Keratinocyte (primary cell): ENCODE data around the gene WDR4. TPM values are rescaled to one million over a fixed set of nuclear protein-coding genes. Genes with fewer than 3 reads are reported as not detected.

ENCODE experiments used
- DNase-seq: peaks from one replicate; pipeline ENCODE4 v3.0.0-alpha.2; 2011; ENCODE audit warnings: low read depth, missing footprints, low spot score
- FAIRE-seq: peaks from 2 replicates; lab custom pipeline; 2011; peaks lifted over from hg19 to GRCh38; lab: Jason Lieb, UNC
- H2AFZ ChIP-seq: 2 replicates; pipeline ENCODE4 v1.6.0; 2012; ENCODE audit warnings: low read length, control low read depth, inconsistent platforms; ENCODE audit not compliant: control insufficient read depth
- H3K27ac ChIP-seq: 2 replicates; pipeline ENCODE4 v1.5.1; 2011; ENCODE audit warnings: low read length; ENCODE audit not compliant: control insufficient read depth, insufficient read depth
- H3K27me3 ChIP-seq: 3 replicates; pipeline ENCODE4 v1.6.0; 2011; ENCODE audit warnings: low read length; ENCODE audit not compliant: control insufficient read depth, insufficient read depth; ENCODE audit errors: extremely low read depth
- H3K36me3 ChIP-seq, 2 experiments: 2 replicates in 1 of 2; 3 replicates in 1 of 2; pipeline ENCODE4 v1.5.1; 2011; ENCODE audit warnings: low read length in 2 of 2, mild to moderate bottlenecking in 1 of 2; ENCODE audit not compliant: control insufficient read depth in 2 of 2, insufficient read depth in 2 of 2; ENCODE audit errors: extremely low read depth in 1 of 2
- H3K4me1 ChIP-seq: 3 replicates; pipeline ENCODE4 v1.5.1; 2011; ENCODE audit warnings: low read length; ENCODE audit not compliant: control insufficient read depth, insufficient read depth; ENCODE audit errors: extremely low read depth
- H3K4me2 ChIP-seq: 3 replicates; pipeline ENCODE4 v1.6.0; 2011; ENCODE audit warnings: low read depth, low read length; ENCODE audit not compliant: control insufficient read depth, insufficient read depth; ENCODE audit errors: extremely low read depth
- H3K4me3 ChIP-seq, 3 experiments: fragments of 200-600 bp in 1 of 3; sonication (generic) in 1 of 3; 2 replicates in 2 of 3; 3 replicates in 1 of 3; pipeline ENCODE4 v1.5.1; 2011 to 2016; ENCODE audit warnings: low read length in 3 of 3, mild to moderate bottlenecking in 3 of 3, control low read depth in 2 of 3, inconsistent platforms in 1 of 3, low read depth in 1 of 3, mixed read lengths in 1 of 3, mixed run types in 1 of 3, moderate library complexity in 1 of 3; ENCODE audit not compliant: control insufficient read depth in 2 of 3, insufficient read depth in 2 of 3; ENCODE audit errors: extremely low read depth in 1 of 3
- H3K79me2 ChIP-seq: 2 replicates; pipeline ENCODE4 v1.6.0; 2012; ENCODE audit warnings: low read length; ENCODE audit not compliant: control insufficient read depth, insufficient read depth
- H3K9ac ChIP-seq: 3 replicates; pipeline ENCODE4 v1.6.0; 2011; ENCODE audit warnings: low read length; ENCODE audit not compliant: control insufficient read depth, insufficient read depth; ENCODE audit errors: extremely low read depth
- H3K9me1 ChIP-seq: 3 replicates; pipeline ENCODE4 v1.6.0; 2011; ENCODE audit warnings: low read length; ENCODE audit not compliant: control insufficient read depth, insufficient read depth; ENCODE audit errors: extremely low read depth
- H3K9me3 ChIP-seq: 2 replicates; pipeline ENCODE4 v1.5.1; 2012; ENCODE audit warnings: low read depth, low read length; ENCODE audit not compliant: control insufficient read depth
- H4K20me1 ChIP-seq: 3 replicates; pipeline ENCODE4 v1.6.0; 2011; ENCODE audit warnings: low read length; ENCODE audit not compliant: control insufficient read depth, insufficient read depth; ENCODE audit errors: extremely low read depth
- EZH2 ChIP-seq: IDR thresholded peaks from one replicate; pipeline ENCODE4 v1.6.1; 2012; ENCODE audit warnings: inconsistent platforms, mild to moderate bottlenecking, low read length, moderate library complexity
- dilution Hi-C: fragments of 300-500 bp; cut with MboI; formaldehyde crosslinking; loops from one replicate; pipeline ENCODE4 v1.7.0; 2020; ENCODE audit warnings: low sequenced_read_pairs; ENCODE audit not compliant: extremely low pct_ligation_motif_present
- polyA plus RNA-seq, 5 experiments: library from polyadenylated mRNA; depleted of rRNA in 3 of 5; stranded (reverse) in 3 of 5; stranded (forward) in 1 of 5; unstranded in 1 of 5; fragments of >200 nt; gene quantifications; 1 replicate in 1 of 5; 2 replicates in 3 of 5; 3 replicates in 1 of 5; pipeline versions ENCODE4 v1.2.1 to v1.2.3, GENCODE V29; 2011 to 2012; ENCODE audit warnings: missing spikeins in 2 of 5, low read depth in 1 of 5, low replicate concordance in 1 of 5
- TF ChIP-seq, protein P1 (sequence below), 3 experiments: IDR thresholded peaks in 1 of 3; conservative IDR thresholded peaks in 1 of 3; optimal IDR thresholded peaks in 1 of 3; 2 replicates in 2 of 3; 3 replicates in 1 of 3; pipeline versions ENCODE3 to v1.5.1; 2011; ENCODE audit warnings: low read length in 3 of 3, mild to moderate bottlenecking in 3 of 3, moderate library complexity in 2 of 3, control low read depth in 1 of 3, inconsistent platforms in 1 of 3; ENCODE audit not compliant: insufficient read depth in 2 of 3; ENCODE audit errors: extremely low read depth in 1 of 3

Gene WDR4
- polyA plus RNA-seq, 1 donor (not counting 4 experiments of a cell fraction or from before 2014, with no cell fraction given): 14.9 TPM

DNA sequence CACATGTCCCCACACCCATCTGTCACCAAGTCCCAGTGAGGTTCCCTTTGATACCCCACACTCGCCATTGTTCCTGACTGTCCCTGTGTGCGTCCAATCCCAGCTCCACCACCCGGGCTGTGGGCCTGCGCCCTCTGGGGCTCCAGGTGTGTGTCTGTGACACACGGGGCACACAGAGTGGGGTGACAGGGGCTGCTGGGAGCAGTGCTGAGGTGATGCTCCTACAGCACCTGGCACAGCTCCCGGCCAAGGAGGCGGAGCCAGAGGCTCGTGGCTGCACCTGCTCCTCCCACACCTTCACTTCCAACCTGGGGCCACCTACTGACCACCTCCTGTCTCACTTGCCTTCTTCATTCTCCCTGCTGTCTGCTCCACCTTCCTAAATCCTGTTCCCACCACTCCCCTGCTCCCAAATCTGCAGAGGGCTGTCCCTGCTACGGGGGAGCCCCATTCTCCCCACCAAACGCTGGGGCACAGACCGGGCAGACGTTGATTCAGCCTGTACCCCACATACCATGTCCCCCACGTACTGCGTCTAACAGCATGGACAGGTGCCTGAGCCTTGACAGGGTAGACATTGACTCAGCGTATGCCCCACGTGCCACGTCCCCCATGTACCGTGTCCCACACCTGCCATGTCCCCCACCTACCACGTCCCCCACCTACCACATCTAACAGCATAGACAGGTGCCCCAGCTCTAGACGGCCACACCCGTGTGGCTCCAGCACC lies 16.4 kb downstream of the WDR4 start:
- Histone ChIP-seq H3K9me3 (no peaks in the 10 kb centered on the region), H3K27me3 (no peaks in the 10 kb centered on the region), H4K20me1 (peaks cover 50% of the 10 kb centered on the region), H3K4me3 (no peak overlapping the region), H3K9me1 (no peaks in the 10 kb centered on the region), H3K79me2 (peaks cover 92% of the 10 kb centered on the region), H3K27ac (no peak overlapping the region), H3K9ac (no peak overlapping the region), H3K4me1 (no peaks in the 10 kb centered on the region), H3K4me2 (no peak overlapping the region), H3K36me3 (peaks cover 48 to 62% of the 10 kb centered on the region in 2 experiments), H2AFZ (no peak overlapping the region)
- dilution Hi-C loops: no loop called here
- no peak for TF ChIP-seq EZH2
- TF ChIP-seq, protein P1, sequence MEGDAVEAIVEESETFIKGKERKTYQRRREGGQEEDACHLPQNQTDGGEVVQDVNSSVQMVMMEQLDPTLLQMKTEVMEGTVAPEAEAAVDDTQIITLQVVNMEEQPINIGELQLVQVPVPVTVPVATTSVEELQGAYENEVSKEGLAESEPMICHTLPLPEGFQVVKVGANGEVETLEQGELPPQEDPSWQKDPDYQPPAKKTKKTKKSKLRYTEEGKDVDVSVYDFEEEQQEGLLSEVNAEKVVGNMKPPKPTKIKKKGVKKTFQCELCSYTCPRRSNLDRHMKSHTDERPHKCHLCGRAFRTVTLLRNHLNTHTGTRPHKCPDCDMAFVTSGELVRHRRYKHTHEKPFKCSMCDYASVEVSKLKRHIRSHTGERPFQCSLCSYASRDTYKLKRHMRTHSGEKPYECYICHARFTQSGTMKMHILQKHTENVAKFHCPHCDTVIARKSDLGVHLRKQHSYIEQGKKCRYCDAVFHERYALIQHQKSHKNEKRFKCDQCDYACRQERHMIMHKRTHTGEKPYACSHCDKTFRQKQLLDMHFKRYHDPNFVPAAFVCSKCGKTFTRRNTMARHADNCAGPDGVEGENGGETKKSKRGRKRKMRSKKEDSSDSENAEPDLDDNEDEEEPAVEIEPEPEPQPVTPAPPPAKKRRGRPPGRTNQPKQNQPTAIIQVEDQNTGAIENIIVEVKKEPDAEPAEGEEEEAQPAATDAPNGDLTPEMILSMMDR (optimal IDR thresholded peaks at IDR 0.05 in 1 of 3, IDR thresholded peaks at IDR 0.05 in 1 of 3, conservative IDR thresholded peaks at IDR 0.05 in 1 of 3; ENCODE audit: extremely low read depth in 1 of 3, insufficient read depth in 2 of 3, low read length in 3 of 3): peak in 2 of 3 experiments; percentile 59 to 68
- DNase-seq: no peak
- no peak for FAIRE-seq

GRCh38 chr21:42861848-42862400 lies 17.4 kb downstream of the WDR4 start:
- no peak overlapping the region for H3K4me2 ChIP-seq
- peaks cover 92% of the 10 kb centered on the region for H3K79me2 ChIP-seq
- H3K27me3 ChIP-seq: no peaks in the 10 kb centered on the region
- H3K9me1 ChIP-seq: no peaks in the 10 kb centered on the region
- no peak overlapping the region for H3K27ac ChIP-seq
- DNase-seq (no peak), FAIRE-seq (no peak)
- H3K9me3 ChIP-seq: no peaks in the 10 kb centered on the region
- dilution Hi-C loops: no loop called here
- no peak overlapping the region for H2AFZ ChIP-seq
- no peak overlapping the region for H3K9ac ChIP-seq
- H4K20me1 ChIP-seq: peaks cover 55% of the 10 kb centered on the region
- H3K36me3 ChIP-seq: peaks cover 47 to 70% of the 10 kb centered on the region in 2 experiments
- TF ChIP-seq EZH2: no peak
- TF ChIP-seq, protein P1 (optimal IDR thresholded peaks at IDR 0.05 in 1 of 3, IDR thresholded peaks at IDR 0.05 in 1 of 3, conservative IDR thresholded peaks at IDR 0.05 in 1 of 3; ENCODE audit: extremely low read depth in 1 of 3, insufficient read depth in 2 of 3, low read length in 3 of 3): no peak
- H3K4me1 ChIP-seq: no peaks in the 10 kb centered on the region
- no peak overlapping the region for H3K4me3 ChIP-seq
